ENCODE results near the gene MGMT. TPM values are rescaled to one million over a fixed set of nuclear protein-coding genes. Genes with fewer than 3 reads are reported as not detected.

Gene MGMT
- total and polyA plus RNA-seq, 2 experiments from 2014 or later = 19.3 to 21.9 TPM

DNA sequence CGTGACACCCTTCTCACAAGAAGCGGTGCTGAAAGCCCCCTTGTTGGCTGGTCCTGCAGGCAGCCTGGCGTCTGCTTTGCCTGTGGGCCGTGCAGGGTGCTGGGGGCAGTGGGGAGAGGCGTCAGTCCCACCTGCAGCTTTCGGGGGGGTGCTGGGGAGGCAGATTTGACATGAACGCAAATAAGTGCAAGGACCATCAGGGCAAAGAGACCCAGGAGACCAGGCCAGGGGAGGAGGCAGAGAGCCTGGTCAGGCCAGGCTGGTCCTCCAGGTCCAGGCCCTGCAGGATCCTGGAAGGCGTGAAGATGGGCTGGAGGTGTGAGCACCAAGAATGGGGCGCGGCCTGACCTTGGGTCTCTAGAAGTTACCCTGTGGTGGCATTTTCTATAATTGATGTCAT, 81.6 kb downstream of the MGMT start (continued):
- TF ChIP-seq, protein P1, sequence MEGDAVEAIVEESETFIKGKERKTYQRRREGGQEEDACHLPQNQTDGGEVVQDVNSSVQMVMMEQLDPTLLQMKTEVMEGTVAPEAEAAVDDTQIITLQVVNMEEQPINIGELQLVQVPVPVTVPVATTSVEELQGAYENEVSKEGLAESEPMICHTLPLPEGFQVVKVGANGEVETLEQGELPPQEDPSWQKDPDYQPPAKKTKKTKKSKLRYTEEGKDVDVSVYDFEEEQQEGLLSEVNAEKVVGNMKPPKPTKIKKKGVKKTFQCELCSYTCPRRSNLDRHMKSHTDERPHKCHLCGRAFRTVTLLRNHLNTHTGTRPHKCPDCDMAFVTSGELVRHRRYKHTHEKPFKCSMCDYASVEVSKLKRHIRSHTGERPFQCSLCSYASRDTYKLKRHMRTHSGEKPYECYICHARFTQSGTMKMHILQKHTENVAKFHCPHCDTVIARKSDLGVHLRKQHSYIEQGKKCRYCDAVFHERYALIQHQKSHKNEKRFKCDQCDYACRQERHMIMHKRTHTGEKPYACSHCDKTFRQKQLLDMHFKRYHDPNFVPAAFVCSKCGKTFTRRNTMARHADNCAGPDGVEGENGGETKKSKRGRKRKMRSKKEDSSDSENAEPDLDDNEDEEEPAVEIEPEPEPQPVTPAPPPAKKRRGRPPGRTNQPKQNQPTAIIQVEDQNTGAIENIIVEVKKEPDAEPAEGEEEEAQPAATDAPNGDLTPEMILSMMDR (conservative IDR thresholded peaks at IDR 0.05; ENCODE audit: low read depth in 2 of 2) = no peak
- TF ChIP-seq JUNB (IDR thresholded peaks at IDR 0.05; ENCODE audit: unreplicated experiment) (no peak), EZH2 (IDR thresholded peaks at IDR 0.05; ENCODE audit: low read depth, unreplicated experiment) (no peak), EZH2phosphoT487 (IDR thresholded peaks at IDR 0.05; ENCODE audit: unreplicated experiment) (no peak)

DNA sequence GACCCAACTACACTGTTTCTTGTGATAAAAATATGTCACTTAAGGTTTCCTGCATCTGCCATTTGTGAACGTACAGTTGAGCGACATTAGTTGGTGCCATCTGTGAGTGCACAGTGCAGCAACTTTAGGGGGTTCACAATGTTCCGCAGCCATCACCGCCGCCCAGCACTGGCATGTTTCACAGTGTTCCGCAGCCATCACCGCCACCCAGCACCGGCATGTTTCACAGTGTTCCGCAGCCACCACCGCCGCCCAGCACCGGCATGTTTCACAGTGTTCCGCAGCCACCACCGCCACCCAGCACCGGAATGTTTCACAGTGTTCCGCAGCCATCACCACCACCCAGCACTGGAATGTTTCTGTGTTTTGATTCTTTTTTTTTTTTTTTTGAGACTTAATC, 83.0 kb downstream of the MGMT start:
- no peaks in the 10 kb centered on the region for H3K79me2 ChIP-seq (replicated peaks; ENCODE audit: insufficient read depth)

GRCh38 chr10:129550658-129551057, 83.6 kb downstream of the MGMT start:
- no peak overlapping the region for H3K4me3 Mint-ChIP-seq
- no peaks in the 10 kb centered on the region; the same call in 2 of the 3 replicates for H3K4me1 Mint-ChIP-seq
- no peak overlapping the region for H3K27ac ChIP-seq (ENCODE audit: low read depth)
- no peaks in the 10 kb centered on the region for H3K27me3 Mint-ChIP-seq (ENCODE audit: insufficient read depth, low read depth, poor library complexity)
- H3K27ac Mint-ChIP-seq = no peak overlapping the region
- no peaks in the 10 kb centered on the region for H3K4me1 ChIP-seq (ENCODE audit: insufficient read depth)
- H3K9me3 Mint-ChIP-seq = no peaks in the 10 kb centered on the region; the same call in 2 of the 3 replicates
- H2AFZ ChIP-seq = no peak overlapping the region
- no peak overlapping the region for H3K4me2 ChIP-seq
- H3K9me2 ChIP-seq (ENCODE audit: insufficient read depth) = no peaks in the 10 kb centered on the region
- H3K4me3 ChIP-seq = no peak overlapping the region
- no peaks in the 10 kb centered on the region for H3K27me3 ChIP-seq (ENCODE audit: insufficient read depth)
- H3K36me3 ChIP-seq (ENCODE audit: insufficient read depth) = no peaks in the 10 kb centered on the region
- H3K79me2 ChIP-seq (replicated peaks; ENCODE audit: insufficient read depth) = no peaks in the 10 kb centered on the region
- no peaks in the 10 kb centered on the region for H4K20me1 ChIP-seq (replicated peaks; ENCODE audit: insufficient read depth)
- H3F3A ChIP-seq (replicated peaks; ENCODE audit: low read depth) = no peaks in the 10 kb centered on the region
- ATAC-seq (no peak), DNase-seq (ENCODE audit: low spot score) (no peak)
- H3K36me3 Mint-ChIP-seq (ENCODE audit: low read depth) = 0 out of 3 replicates have a peak, but pooled peaks cover 2% of the 10 kb centered on the region
- TF ChIP-seq EZH2 (IDR thresholded peaks at IDR 0.05; ENCODE audit: low read depth, unreplicated experiment) = no peak
- no peak for TF ChIP-seq ZNF462 (CRISPR knock-in tag; IDR thresholded peaks at IDR 0.05)
- no peak for TF ChIP-seq NANOG (IDR thresholded peaks at IDR 0.05; ENCODE audit: borderline replicate concordance)
- TF ChIP-seq EZH2phosphoT487 (IDR thresholded peaks at IDR 0.05; ENCODE audit: unreplicated experiment) = no peak
- no peak for TF ChIP-seq ZNF331 (CRISPR knock-in tag; IDR thresholded peaks at IDR 0.05; ENCODE audit: low read depth)
- TF ChIP-seq JUNB (IDR thresholded peaks at IDR 0.05; ENCODE audit: unreplicated experiment) = no peak

More for the DNA sequence above, 83.0 kb downstream of the MGMT start:
- H3K9me2 ChIP-seq (ENCODE audit: insufficient read depth) = no peaks in the 10 kb centered on the region
- Mint-ChIP-seq H3K4me1 (no peaks in the 10 kb centered on the region; the same call in 2 of the 3 replicates), H3K27me3 (ENCODE audit: insufficient read depth, low read depth, poor library complexity) (no peaks in the 10 kb centered on the region), H3K4me3 (no peak overlapping the region), H3K36me3 (ENCODE audit: low read depth) (0 out of 3 replicates have a peak, but pooled peaks cover 2% of the 10 kb centered on the region), H3K9me3 (no peaks in the 10 kb centered on the region; the same call in 2 of the 3 replicates), H3K27ac (no peak overlapping the region)
- DNase-seq (ENCODE audit: low spot score) = no peak
- no peak overlapping the region for H3K27ac ChIP-seq (ENCODE audit: low read depth)
- H2AFZ ChIP-seq = no peak overlapping the region
- H3K4me2 ChIP-seq = no peak overlapping the region
- H3K4me1 ChIP-seq (ENCODE audit: insufficient read depth) = no peaks in the 10 kb centered on the region
- ATAC-seq = no peak
- H4K20me1 ChIP-seq (replicated peaks; ENCODE audit: insufficient read depth) = no peaks in the 10 kb centered on the region
- TF ChIP-seq, protein P2, sequence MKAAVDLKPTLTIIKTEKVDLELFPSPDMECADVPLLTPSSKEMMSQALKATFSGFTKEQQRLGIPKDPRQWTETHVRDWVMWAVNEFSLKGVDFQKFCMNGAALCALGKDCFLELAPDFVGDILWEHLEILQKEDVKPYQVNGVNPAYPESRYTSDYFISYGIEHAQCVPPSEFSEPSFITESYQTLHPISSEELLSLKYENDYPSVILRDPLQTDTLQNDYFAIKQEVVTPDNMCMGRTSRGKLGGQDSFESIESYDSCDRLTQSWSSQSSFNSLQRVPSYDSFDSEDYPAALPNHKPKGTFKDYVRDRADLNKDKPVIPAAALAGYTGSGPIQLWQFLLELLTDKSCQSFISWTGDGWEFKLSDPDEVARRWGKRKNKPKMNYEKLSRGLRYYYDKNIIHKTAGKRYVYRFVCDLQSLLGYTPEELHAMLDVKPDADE (IDR thresholded peaks at IDR 0.05) = no peak
- TF ChIP-seq EZH2 (IDR thresholded peaks at IDR 0.05; ENCODE audit: low read depth, unreplicated experiment) = no peak
- no peak for TF ChIP-seq NANOG (IDR thresholded peaks at IDR 0.05; ENCODE audit: borderline replicate concordance)
- TF ChIP-seq POLR2AphosphoS5 (IDR thresholded peaks at IDR 0.05; ENCODE audit: low read depth) = no peak
- TF ChIP-seq JUNB (IDR thresholded peaks at IDR 0.05; ENCODE audit: unreplicated experiment) = no peak
- no peaks in the 10 kb centered on the region for H3F3A ChIP-seq (replicated peaks; ENCODE audit: low read depth)
- no peaks in the 10 kb centered on the region for H3K36me3 ChIP-seq (ENCODE audit: insufficient read depth)
- no peak overlapping the region for H3K4me3 ChIP-seq
- no peaks in the 10 kb centered on the region for H3K27me3 ChIP-seq (ENCODE audit: insufficient read depth)
